NCI-H226 (cell line): Measurements from ENCODE around the gene CTNNA1.
A peak's percentile ranks its signal among the peaks of the same experiment; 100 is the strongest.

Source experiments
- DNase-seq: peaks from one replicate; pipeline ENCODE4 v3.0.0-alpha.2; 2015

CTNNA1 gene

DNA sequence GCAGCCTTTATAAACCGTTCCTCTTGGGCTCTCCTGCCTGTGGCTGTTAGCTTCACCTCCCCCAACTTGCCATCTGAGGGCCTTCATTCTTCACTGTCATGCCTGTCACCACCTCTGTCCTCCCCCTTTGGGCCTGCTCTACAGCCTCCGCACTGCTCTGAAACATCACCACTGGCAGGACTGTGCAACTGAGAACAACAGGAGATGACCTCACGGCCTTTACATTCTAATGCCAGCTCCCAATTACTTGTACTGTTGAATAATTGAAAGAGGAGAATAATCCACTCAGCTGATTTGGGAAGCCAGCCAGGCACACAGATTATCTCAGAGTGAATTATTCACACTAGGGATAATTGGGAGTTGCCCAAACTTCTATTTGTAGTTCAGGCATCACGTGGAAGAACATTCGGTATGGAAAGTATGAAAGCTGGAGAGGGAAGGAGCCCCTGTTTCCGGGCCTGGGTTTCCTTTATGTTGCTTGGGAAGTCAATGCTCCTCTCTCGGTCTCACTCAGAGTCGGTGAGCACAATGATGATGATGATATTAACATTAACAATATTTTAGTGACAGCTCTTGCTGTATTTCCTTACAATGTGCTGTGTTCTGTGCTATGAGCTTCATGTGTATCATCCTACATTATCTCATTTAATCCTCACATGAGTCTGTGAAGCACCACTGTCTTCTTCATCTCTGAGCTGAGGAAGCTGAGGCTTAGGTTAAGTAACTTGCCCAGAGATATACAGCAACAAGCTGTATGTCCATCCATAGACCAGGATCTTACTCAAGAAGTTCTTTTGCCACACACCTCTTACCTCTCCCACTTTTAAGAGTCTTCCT lies 221.2 kb downstream of the CTNNA1 start:
- peak; percentile 8 for DNase-seq

DNA sequence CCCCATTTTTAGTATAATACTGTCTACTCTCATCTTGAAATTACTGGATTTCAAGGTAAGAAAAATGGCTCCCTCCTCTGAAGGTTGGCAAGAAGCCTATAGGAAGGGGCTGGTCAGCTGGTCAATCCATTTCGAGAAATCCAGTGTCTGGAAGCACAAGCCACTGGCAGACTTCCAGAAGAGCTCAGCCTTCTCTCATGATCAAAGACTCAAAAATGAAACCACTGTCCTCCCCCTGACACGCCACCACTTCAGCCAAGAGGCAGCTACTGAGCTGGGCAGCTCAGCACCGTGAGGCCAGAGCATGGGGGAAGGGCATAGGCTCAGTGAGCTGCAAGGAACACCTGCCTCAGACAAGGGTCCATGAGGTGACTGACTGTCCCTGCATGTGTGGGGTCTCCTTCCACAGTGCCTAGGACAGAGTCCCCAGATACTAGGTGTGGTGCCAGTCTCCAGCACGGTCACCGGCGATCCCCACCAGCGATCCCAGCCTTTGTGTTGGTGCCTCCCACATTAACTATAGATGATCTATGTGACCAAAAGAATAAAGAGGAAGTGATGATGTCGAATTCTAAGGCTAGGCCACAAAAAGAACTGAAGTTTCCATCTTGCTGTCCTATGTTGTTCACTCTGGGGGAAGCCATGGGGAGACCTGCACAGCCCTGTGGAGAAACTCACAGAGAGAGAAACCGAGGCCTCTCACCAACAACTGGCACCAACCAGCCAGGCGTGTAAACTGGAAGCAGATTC lies 222.0 kb downstream of the CTNNA1 start:
- peak; percentile 89 for DNase-seq

DNA sequence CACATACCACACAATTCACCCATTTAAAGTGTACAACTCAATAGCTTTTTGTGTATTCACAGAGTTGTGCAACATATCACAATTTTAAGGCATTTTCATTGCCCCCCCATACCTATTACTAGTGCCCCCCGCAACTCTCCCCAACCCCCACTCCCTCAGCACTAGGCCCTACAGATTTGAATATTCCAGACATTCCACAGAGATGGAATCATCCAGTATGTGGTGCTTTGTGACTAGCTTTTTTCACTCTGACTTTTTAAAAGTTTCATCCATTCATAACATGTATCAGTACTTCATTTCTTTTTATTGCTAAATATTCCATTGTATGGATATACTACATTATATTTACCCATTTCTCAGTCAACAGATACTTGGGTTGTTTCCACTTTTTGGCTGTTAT lies 224.9 kb downstream of the CTNNA1 start:
- DNase-seq = peak; percentile 25

DNA sequence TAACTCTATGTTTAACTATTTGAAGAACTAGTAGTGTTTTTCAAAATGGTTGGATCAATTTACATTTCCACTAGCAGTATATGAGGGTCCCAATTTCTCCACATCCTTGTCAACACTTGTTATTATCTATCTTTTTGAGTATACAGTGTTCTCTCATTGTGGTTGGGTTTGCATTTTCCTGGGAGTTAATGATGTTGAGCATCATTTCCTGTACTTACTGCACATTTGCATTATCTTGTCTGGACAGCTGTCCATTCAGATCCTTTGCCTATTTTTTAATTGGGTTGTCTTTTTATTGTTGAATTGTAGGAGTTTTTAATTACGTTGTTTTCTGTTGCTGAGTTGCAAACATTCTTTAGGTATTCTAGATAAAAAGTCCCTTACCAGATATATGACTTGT lies 225.4 kb downstream of the CTNNA1 start:
- DNase-seq = no peak

DNA sequence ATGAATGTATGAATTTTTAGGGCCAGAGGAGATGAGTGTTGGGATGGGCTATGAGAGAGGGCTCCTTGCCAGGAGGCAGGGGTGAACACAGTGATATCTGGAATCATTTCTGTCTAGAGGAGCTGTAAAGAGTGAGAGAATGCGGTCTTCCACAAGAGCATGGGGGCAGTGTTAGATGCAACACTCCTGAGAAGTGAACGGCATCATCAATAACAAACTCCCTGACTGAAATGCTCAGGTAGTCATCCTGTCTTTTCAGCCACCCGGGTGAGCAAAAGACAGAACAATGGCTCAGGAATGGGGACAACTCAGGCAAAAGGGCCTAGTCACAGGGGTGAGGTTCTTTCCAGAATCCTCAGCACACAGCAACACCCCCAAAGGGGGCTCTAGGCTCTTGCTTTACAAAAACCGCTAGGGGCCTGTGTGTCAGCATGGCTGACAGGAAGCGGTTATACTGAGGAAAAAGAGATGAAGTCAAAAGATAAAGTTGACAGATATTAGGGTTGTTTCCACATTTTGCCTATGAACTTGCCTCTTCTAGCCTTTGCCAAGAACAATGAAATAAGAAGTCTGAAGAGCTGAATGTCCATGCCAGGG lies 226.6 kb downstream of the CTNNA1 start:
- no peak for DNase-seq

DNA sequence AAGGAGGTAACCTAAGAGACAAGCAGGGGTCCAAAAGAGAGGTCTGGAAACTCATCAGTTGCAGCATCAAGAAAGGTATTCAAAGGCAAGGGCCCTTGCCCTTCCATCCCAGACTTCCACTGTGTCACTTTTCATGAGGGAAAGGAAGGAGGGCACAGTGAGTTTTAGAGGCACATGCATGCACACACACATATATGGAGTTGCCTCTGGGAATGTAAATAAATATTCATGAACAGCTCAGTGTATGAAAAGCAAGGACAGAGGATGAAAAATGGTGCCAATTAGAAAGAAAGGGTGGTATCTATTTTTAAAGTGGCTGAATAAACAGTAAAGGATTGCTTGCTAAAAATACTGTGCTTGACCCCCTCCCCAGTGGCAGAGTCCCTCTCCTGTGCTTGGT lies 227.2 kb downstream of the CTNNA1 start:
- DNase-seq = no peak

DNA sequence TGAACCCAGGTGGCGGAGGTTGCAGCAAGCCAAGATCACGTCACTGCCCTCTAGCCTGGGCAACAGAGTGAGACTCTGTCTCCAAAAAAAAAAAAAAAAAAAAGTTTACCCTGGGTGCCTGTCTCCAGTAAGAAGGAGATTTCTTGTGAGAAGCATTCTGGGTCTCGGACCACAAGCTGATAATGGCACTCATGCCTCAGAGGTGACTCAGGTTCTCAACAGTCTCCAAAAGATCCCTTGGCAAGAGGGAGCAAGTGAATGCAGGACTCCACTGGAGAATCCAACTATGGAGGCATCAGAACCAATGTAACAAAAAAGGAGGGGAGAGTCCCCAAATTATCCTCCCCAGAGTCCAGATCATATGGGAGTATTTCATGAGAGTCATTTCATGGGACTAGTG lies 227.9 kb downstream of the CTNNA1 start:
- DNase-seq = peak; percentile 92

DNA sequence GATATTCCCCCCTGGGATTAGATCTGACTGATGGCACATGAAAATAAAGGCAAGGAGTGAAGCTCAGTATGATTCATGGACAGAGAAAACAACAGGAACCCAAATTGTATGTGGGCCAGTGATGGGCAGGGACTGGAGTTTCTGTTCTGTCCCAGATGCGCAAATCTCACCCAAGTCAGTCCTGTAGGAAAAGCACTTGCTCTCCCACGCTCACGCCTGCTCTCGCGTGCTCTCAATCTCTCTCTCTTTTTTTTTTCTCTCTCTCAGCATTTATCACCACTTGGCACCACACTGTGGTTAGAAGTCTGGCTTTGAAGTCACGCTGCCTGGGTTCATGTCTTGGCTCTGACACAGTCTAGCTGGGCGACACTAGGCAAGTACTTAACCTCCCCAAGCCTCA lies 228.4 kb downstream of the CTNNA1 start:
- peak; percentile 20 for DNase-seq

DNA sequence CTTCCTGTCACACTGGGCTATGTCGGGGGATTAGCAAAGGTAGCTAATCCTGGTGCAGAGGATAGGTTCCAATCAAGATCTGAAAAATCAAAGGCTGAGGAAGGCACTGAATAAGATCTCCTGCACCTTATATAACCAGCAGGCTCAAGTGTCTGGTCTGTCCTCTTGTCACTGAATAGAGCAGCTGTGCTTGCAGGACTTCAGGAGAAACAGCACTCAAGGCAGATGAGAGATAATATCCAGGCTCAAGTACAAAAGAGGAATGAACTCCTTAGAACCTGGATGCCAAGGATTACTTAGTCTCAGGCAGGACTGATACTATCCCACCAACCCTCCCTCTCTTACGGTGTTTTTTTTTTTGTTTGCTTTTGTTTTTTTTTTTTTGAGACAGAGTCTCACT lies 230.8 kb downstream of the CTNNA1 start:
- no peak for DNase-seq
